HEK293 (cell line): ENCODE data around the gene INSYN1.

Experiments used
- CTCF ChIP-seq: fragments of 450-650 bp; formaldehyde crosslinking; IDR thresholded peaks from 2 replicates; pipeline ENCODE4 v1.5.1; 2016; ENCODE audit warnings: missing biosample characterization, missing genetic modification characterization
- ZNF133 ChIP-seq: fragments of 450-650 bp; formaldehyde crosslinking; IDR thresholded peaks from 2 replicates; pipeline ENCODE4 v1.5.1; 2016; ENCODE audit warnings: missing biosample characterization, missing genetic modification characterization

- TF ChIP-seq ZNF133 (tag by site-specific recombination) (no peak), CTCF (tag by site-specific recombination) (no peak)
Measured at GRCh38 chr15:73771385-73772045, 18.4 kb upstream of the INSYN1 start.
